Putamen (tissue), 1 donor: Measurements from ENCODE around the gene NPIPA3.
"Not testable (repeated sequence)": the region's sequence is repeated elsewhere in the genome, so short reads cannot be mapped to it uniquely, and the experiment has no call there.

Source experiments
- DNase-seq: peaks from one replicate; pipeline ENCODE4 v3.0.0-alpha.2; 2016; ENCODE audit warnings: low spot score

Gene NPIPA3

DNA sequence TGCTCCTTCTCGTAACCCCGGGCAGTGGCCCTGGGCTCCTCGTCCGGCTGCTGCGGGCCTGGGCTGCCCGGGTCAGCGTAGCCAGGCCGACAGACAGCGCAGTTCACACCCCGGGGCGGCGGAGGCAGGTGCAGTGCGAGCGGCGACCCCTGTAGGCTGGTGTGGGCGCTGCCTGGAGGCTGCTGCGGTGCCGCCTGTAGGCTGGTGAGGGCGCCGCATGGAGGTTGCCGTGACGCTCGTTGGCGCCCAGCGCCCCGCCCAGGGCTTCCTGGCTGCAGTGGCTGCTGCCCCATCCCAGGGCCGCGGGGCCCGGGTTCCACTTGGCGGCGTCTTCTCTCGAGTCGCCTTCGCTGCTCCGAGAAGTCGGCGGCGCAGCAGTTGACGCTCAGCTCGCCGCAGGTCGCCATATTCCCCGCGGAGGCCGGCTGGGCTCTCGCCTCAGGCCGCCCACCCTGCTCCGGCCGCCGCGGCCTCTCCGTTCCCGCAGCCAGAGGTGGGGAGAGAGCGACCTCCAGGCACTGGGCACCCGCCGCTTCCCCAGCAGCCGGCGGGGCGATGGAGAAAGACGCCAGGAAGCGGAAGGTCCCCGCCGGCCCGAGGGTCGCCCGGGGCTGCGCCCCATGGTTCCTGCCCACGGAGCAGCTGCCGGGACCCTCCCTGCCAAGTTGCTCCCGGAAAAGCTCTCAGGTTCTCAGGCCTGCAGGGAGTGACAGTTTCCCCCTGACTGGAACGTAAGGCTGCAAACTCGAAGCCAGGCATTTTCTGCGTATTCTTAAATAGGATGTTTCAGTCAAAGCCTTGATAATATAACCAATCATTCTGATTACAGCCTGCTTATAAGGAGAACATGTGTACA is 39.3 kb downstream of the NPIPA3 start, which contains the start of gene NPIPA2:
NPIPA2 (plus strand) TSS at position 261 of the 856 bp plus-strand sequence. CDS start 5,533 bp downstream, outside the sequence.
- not testable (repeated sequence) for DNase-seq

- not testable (repeated sequence) for DNase-seq
Observed at GRCh38 chr16:14773654-14774053, 70.4 kb downstream of the NPIPA3 start.

GRCh38 chr16:14775624-14776023 is 72.4 kb downstream of the NPIPA3 start:
- not testable (repeated sequence) for DNase-seq
